ENCODE data around the gene PPP2R1A.

DNA sequence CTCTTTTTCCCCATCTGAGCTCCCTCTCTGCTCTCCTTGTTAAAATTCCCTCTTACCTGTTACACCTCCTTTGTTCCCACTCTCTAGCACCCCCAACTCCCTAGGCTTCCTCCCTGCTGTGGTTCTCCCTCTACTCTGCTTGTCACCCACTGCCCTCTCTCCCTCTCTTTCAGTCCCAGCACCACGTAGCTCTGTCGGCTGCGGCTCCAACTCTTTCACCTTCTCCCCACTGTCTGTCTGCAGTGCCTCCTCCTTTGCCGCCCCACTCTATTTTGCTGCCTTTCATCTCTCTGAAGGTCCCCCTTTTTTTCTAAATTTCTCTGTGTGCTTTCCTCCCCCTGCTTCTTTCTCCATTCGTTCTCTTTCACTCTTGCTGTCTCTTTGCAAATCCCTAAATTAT, 19.5 kb upstream of the PPP2R1A start:
- TF ChIP-seq, protein P1, sequence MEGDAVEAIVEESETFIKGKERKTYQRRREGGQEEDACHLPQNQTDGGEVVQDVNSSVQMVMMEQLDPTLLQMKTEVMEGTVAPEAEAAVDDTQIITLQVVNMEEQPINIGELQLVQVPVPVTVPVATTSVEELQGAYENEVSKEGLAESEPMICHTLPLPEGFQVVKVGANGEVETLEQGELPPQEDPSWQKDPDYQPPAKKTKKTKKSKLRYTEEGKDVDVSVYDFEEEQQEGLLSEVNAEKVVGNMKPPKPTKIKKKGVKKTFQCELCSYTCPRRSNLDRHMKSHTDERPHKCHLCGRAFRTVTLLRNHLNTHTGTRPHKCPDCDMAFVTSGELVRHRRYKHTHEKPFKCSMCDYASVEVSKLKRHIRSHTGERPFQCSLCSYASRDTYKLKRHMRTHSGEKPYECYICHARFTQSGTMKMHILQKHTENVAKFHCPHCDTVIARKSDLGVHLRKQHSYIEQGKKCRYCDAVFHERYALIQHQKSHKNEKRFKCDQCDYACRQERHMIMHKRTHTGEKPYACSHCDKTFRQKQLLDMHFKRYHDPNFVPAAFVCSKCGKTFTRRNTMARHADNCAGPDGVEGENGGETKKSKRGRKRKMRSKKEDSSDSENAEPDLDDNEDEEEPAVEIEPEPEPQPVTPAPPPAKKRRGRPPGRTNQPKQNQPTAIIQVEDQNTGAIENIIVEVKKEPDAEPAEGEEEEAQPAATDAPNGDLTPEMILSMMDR (IDR thresholded peaks at IDR 0.05; ENCODE audit: low read length) = no peak
- no peak for TF ChIP-seq EZH2 (IDR thresholded peaks at IDR 0.05; ENCODE audit: borderline replicate concordance, low read length)

Data from OCI-LY1 (cell line).